HepG2 (cell line): ENCODE results near the gene MIS18BP1. TPM values are rescaled to one million over a fixed set of nuclear protein-coding genes. Genes with fewer than 3 reads are reported as not detected.

Source experiments
- CC2D1A ChIP-seq: sonication (generic); formaldehyde crosslinking; IDR thresholded peaks from 2 replicates; pipeline ENCODE4 v1.8.1; 2023; ENCODE audit warnings: mild to moderate bottlenecking, missing genetic modification reagents
- CREM ChIP-seq, 2 experiments: sonication (generic) in 1 of 2; formaldehyde crosslinking in 1 of 2; IDR thresholded peaks; 2 replicates each; pipeline versions ENCODE4 v1.4.0 to v1.6.1; 2016 to 2020; ENCODE audit warnings: antibody characterized with exemption in 1 of 2, mild to moderate bottlenecking in 1 of 2, missing genetic modification reagents in 1 of 2
- GABPB1 ChIP-seq: IDR thresholded peaks from 2 replicates; pipeline ENCODE4 v1.6.1; 2016; ENCODE audit warnings: mild to moderate bottlenecking, missing genetic modification reagents, moderate library complexity, missing compliant biosample characterization
- HIC2 ChIP-seq: sonication (generic); formaldehyde crosslinking; IDR thresholded peaks from 2 replicates; pipeline ENCODE4 v1.9.0; 2022; ENCODE audit warnings: low read depth, missing genetic modification reagents
- HOXA5 ChIP-seq: sonication (generic); formaldehyde crosslinking; IDR thresholded peaks from 2 replicates; pipeline ENCODE4 v1.4.0; 2020; ENCODE audit warnings: missing genetic modification reagents
- IKZF1 ChIP-seq: fragments of 450-650 bp; IDR thresholded peaks from 2 replicates; pipeline ENCODE4 v1.7.1; 2016
- KLF12 ChIP-seq: sonication (generic); formaldehyde crosslinking; IDR thresholded peaks from 2 replicates; pipeline ENCODE4 v1.4.0; 2020; ENCODE audit warnings: missing genetic modification reagents, borderline replicate concordance
- PAXIP1 ChIP-seq: sonication (generic); formaldehyde crosslinking; conservative IDR thresholded peaks from 2 replicates; pipeline ENCODE4 v1.4.0; 2020; ENCODE audit warnings: mild to moderate bottlenecking, missing genetic modification reagents, moderate library complexity
- RBM39 ChIP-seq: fragments of 200-400 bp; formaldehyde crosslinking; IDR thresholded peaks from one replicate; pipeline ENCODE4 v1.6.1; 2018; ENCODE audit warnings: antibody characterized with exemption, mild to moderate bottlenecking, low read depth, low read length; ENCODE audit not compliant: poor library complexity, severe bottlenecking
- REXO4 ChIP-seq: sonication (generic); formaldehyde crosslinking; IDR thresholded peaks from 2 replicates; pipeline ENCODE4 v1.8.0; 2022; ENCODE audit warnings: missing genetic modification reagents, mild to moderate bottlenecking, borderline replicate concordance
- SIX4 ChIP-seq: sonication (generic); formaldehyde crosslinking; IDR thresholded peaks from 2 replicates; pipeline ENCODE4 v1.4.0; 2020; ENCODE audit warnings: missing genetic modification reagents
- SMARCE1 ChIP-seq: fragments of 450-650 bp; IDR thresholded peaks from 2 replicates; pipeline ENCODE4 v1.6.1; 2017; ENCODE audit warnings: borderline replicate concordance
- SYNCRIP ChIP-seq: fragments of 200-400 bp; formaldehyde crosslinking; IDR thresholded peaks from 2 replicates; pipeline ENCODE4 v1.6.1; 2018; ENCODE audit warnings: mild to moderate bottlenecking, low read depth, low read length; ENCODE audit not compliant: insufficient read depth
- TBX2 ChIP-seq: sonication (generic); formaldehyde crosslinking; IDR thresholded peaks from 2 replicates; pipeline ENCODE4 v1.5.0; 2020; ENCODE audit warnings: missing genetic modification reagents, mild to moderate bottlenecking, borderline replicate concordance
- TCF7 ChIP-seq: sonication (generic); IDR thresholded peaks from 2 replicates; pipeline ENCODE4 v1.6.1; 2016; ENCODE audit warnings: antibody characterized with exemption, low read depth
- ZFP36L1 ChIP-seq: sonication (generic); formaldehyde crosslinking; IDR thresholded peaks from 2 replicates; pipeline ENCODE4 v1.8.0; 2022; ENCODE audit warnings: mild to moderate bottlenecking, missing genetic modification reagents, moderate library complexity
- ZKSCAN8 ChIP-seq: IDR thresholded peaks from 2 replicates; pipeline ENCODE4 v1.6.1; 2016; ENCODE audit warnings: borderline replicate concordance, missing genetic modification reagents, missing compliant biosample characterization
- ZNF205 ChIP-seq: IDR thresholded peaks from 2 replicates; pipeline ENCODE4 v1.6.1; 2018; ENCODE audit warnings: missing biosample characterization, missing genetic modification reagents
- ZNF414 ChIP-seq: sonication (generic); formaldehyde crosslinking; IDR thresholded peaks from 2 replicates; pipeline ENCODE4 v1.5.0; 2020; ENCODE audit warnings: missing genetic modification reagents
- ZNF660 ChIP-seq: sonication (generic); formaldehyde crosslinking; IDR thresholded peaks from 2 replicates; pipeline ENCODE4 v1.5.1; 2020; ENCODE audit warnings: mild to moderate bottlenecking, low read depth, missing genetic modification reagents, borderline replicate concordance
- ZNF672 ChIP-seq: sonication (generic); formaldehyde crosslinking; IDR thresholded peaks from 2 replicates; pipeline ENCODE4 v1.8.1; 2022; ENCODE audit warnings: missing genetic modification reagents
- ZNF878 ChIP-seq: sonication (generic); formaldehyde crosslinking; IDR thresholded peaks from 2 replicates; pipeline ENCODE4 v1.8.1; 2023; ENCODE audit warnings: mild to moderate bottlenecking, missing genetic modification reagents, moderate library complexity
- polyA plus RNA-seq, 8 experiments: library from polyadenylated mRNA; depleted of rRNA in 3 of 8; stranded (reverse) in 7 of 8; unstranded in 1 of 8; fragments of >200 nt; fragmentation: Illumina TruSeq in 4 of 8; extraction: Trizol in 4 of 8; gene quantifications; 2 replicates each; pipeline versions ENCODE4 v1.2.1 to v1.2.3, GENCODE V29; 2011 to 2016; ENCODE audit warnings: low read depth in 4 of 8, missing spikeins in 1 of 8, mixed read lengths in 1 of 8; ENCODE audit not compliant: insufficient read depth in 1 of 8
- total RNA-seq, 5 experiments: library from RNA; depleted of rRNA; stranded (reverse); fragments of >200 nt; fragmentation: Illumina TruSeq; extraction: Trizol; gene quantifications; 2 replicates each; pipeline ENCODE4 v1.2.3, GENCODE V29; 2016; ENCODE audit warnings: low read depth in 1 of 5
- TF ChIP-seq, protein P1 (sequence below): IDR thresholded peaks from 2 replicates; pipeline ENCODE4 v1.6.1; 2016

The MIS18BP1 gene
- total and polyA plus RNA-seq, 2 of the 13 experiments (the other 11 are each of a cell fraction or from before 2014, with no cell fraction given): 9.5 to 36.4 TPM

- no peak for TF ChIP-seq CC2D1A
- TF ChIP-seq ZNF660 (CRISPR knock-in tag): no peak
- TF ChIP-seq ZNF205 (CRISPR knock-in tag): peak; percentile 91
- TF ChIP-seq PAXIP1 (CRISPR knock-in tag): peak; percentile 53; the same call in 1 of the 2 replicates
- TF ChIP-seq, protein P1, sequence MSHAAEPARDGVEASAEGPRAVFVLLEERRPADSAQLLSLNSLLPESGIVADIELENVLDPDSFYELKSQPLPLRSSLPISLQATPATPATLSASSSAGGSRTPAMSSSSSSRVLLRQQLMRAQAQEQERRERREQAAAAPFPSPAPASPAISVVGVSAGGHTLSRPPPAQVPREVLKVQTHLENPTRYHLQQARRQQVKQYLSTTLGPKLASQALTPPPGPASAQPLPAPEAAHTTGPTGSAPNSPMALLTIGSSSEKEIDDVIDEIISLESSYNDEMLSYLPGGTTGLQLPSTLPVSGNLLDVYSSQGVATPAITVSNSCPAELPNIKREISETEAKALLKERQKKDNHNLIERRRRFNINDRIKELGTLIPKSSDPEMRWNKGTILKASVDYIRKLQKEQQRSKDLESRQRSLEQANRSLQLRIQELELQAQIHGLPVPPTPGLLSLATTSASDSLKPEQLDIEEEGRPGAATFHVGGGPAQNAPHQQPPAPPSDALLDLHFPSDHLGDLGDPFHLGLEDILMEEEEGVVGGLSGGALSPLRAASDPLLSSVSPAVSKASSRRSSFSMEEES: peak; percentile 89
- peak; percentile 99 for TF ChIP-seq ZNF878
- TF ChIP-seq HOXA5 (CRISPR knock-in tag): peak; percentile 94
- peak; percentile 88 for TF ChIP-seq GABPB1 (CRISPR knock-in tag)
- peak; percentile 90 for TF ChIP-seq ZNF414
- peak; percentile 67; the same call in 1 of the 2 replicates for TF ChIP-seq KLF12
- TF ChIP-seq IKZF1: no peak
- peak; percentile 94 for TF ChIP-seq TBX2 (CRISPR knock-in tag)
- peak; percentile 67; the same call in 1 of the 2 replicates for TF ChIP-seq ZKSCAN8
- no peak for TF ChIP-seq SYNCRIP
- no peak for TF ChIP-seq REXO4 (CRISPR knock-in tag)
- TF ChIP-seq TCF7: no peak
- no peak for TF ChIP-seq HIC2 (CRISPR knock-in tag)
- TF ChIP-seq SIX4: 0 out of 2 replicates have a peak, but pooled peaks have one; percentile 21
- TF ChIP-seq ZFP36L1 (CRISPR knock-in tag): peak; percentile 97
- peak; percentile 94 for TF ChIP-seq CREM (IDR thresholded peaks at IDR 0.05)
- no peak for TF ChIP-seq CREM (CRISPR knock-in tag; IDR thresholded peaks at IDR 0.05)
- TF ChIP-seq SMARCE1: no peak
- peak; percentile 83 for TF ChIP-seq ZNF672
- no peak for TF ChIP-seq RBM39
These were observed at the start of gene MIS18BP1 (continued) for GRCh38 chr14:45253070-45253753.
